Vagina (tissue), 2 donors: ENCODE data around the gene UBAP2L. TPM values are rescaled to one million over a fixed set of nuclear protein-coding genes. Genes with fewer than 3 reads are reported as not detected.
A peak's percentile ranks its signal among the peaks of the same experiment; 100 is the strongest.

ENCODE experiments used
- DNase-seq, 2 donors: peaks; one replicate each; pipeline ENCODE4 v3.0.0-alpha.2; 2017; ENCODE audit errors: extremely low spot score in 2 of 2
- H3K27ac ChIP-seq: fragments of 200-600 bp; sonication (generic); one replicate; pipeline ENCODE4 v1.5.1; 2019
- H3K27me3 ChIP-seq: fragments of 200-600 bp; sonication (generic); one replicate; pipeline ENCODE4 v1.5.1; 2019
- H3K36me3 ChIP-seq, 2 donors: fragments of 200-600 bp; sonication (generic); one replicate each; pipeline ENCODE4 v1.5.1; 2017 to 2019
- H3K4me1 ChIP-seq: fragments of 200-600 bp; sonication (generic); one replicate; pipeline ENCODE4 v1.5.1; 2019
- H3K4me3 ChIP-seq, 2 donors: fragments of 200-600 bp; sonication (generic); 1 replicate in 1 of 2; 2 replicates in 1 of 2; pipeline ENCODE4 v1.5.1; 2016 to 2019
- H3K9me3 ChIP-seq: fragments of 200-600 bp; sonication (generic); one replicate; pipeline ENCODE4 v1.5.1; 2019
- CTCF ChIP-seq, 3 experiments: fragments of 450-650 bp in 2 of 3; fragments of 200-600 bp in 1 of 3; sonication (generic) in 1 of 3; IDR thresholded peaks; one replicate each; pipeline ENCODE4 v1.5.1; 2017 to 2019; ENCODE audit warnings: antibody characterized with exemption in 3 of 3, mild to moderate bottlenecking in 2 of 3, moderate library complexity in 2 of 3
- POLR2A ChIP-seq, 2 donors: fragments of 450-650 bp; IDR thresholded peaks; one replicate each; pipeline ENCODE4 v1.6.1; 2017; ENCODE audit warnings: antibody characterized with exemption in 2 of 2, mild to moderate bottlenecking in 2 of 2, moderate library complexity in 2 of 2
- POLR2AphosphoS5 ChIP-seq, 2 donors: sonication (generic); formaldehyde crosslinking; IDR thresholded peaks; one replicate each; pipeline ENCODE4 v1.9.0; 2017; ENCODE audit warnings: antibody characterized with exemption in 2 of 2, mild to moderate bottlenecking in 2 of 2, low read depth in 1 of 2; ENCODE audit not compliant: insufficient read depth in 1 of 2
- intact Hi-C: fragments of 100-400 bp; cut with DNase I; formaldehyde crosslinking; loops from one replicate; pipeline ENCODE4 v1.15.1; 2023
- total RNA-seq: library from RNA; depleted of rRNA; stranded (reverse); fragments of >200 nt; gene quantifications from one replicate; pipeline ENCODE4 v1.2.3, GENCODE V29; 2016

UBAP2L gene
- total RNA-seq, 1 donor from 2014 or later = 75.9 TPM

GRCh38 chr1:154213274-154213673 lies 7.5 kb upstream of the UBAP2L start:
- Histone ChIP-seq H3K4me1 (peaks cover 10% of the 10 kb centered on the region), H3K36me3 (peaks cover 0 to 76% of the 10 kb centered on the region in 2 donors), H3K27ac (no peak overlapping the region), H3K27me3 (no peaks in the 10 kb centered on the region), H3K9me3 (no peaks in the 10 kb centered on the region), H3K4me3 (no peak overlapping the region)
- DNase-seq = no peak
- TF ChIP-seq CTCF (IDR thresholded peaks at IDR 0.05) (no peak), POLR2A (IDR thresholded peaks at IDR 0.05) (no peak), POLR2AphosphoS5 (IDR thresholded peaks at IDR 0.05; ENCODE audit: insufficient read depth in 1 of 2, low read depth in 1 of 2) (no peak)
- intact Hi-C loops = no loop called here

- no peak overlapping the region for H3K27ac ChIP-seq
- no peaks in the 10 kb centered on the region for H3K27me3 ChIP-seq
- peaks cover 48% of the 10 kb centered on the region for H3K4me1 ChIP-seq
- H3K9me3 ChIP-seq = no peaks in the 10 kb centered on the region
- intact Hi-C loops = no loop called here
- TF ChIP-seq CTCF (IDR thresholded peaks at IDR 0.05) = no peak
- no peak for TF ChIP-seq POLR2AphosphoS5 (IDR thresholded peaks at IDR 0.05; ENCODE audit: insufficient read depth in 1 of 2, low read depth in 1 of 2)
- TF ChIP-seq POLR2A (IDR thresholded peaks at IDR 0.05) = no peak
- peaks cover 0 to 33% of the 10 kb centered on the region in 2 donors for H3K36me3 ChIP-seq
- DNase-seq = no peak
- H3K4me3 ChIP-seq = no peak overlapping the region
These were observed 2.2 kb upstream of the UBAP2L start for GRCh38 chr1:154218545-154218944.

- Histone ChIP-seq H3K9me3 (no peaks in the 10 kb centered on the region), H3K27me3 (no peaks in the 10 kb centered on the region), H3K4me1 (peaks cover 58% of the 10 kb centered on the region), H3K27ac (peak overlapping the region; percentile 96), H3K4me3 (peak overlapping the region; percentile 67 to 73), H3K36me3 (peaks cover 0 to 25% of the 10 kb centered on the region in 2 donors)
- DNase-seq = no peak
- TF ChIP-seq POLR2A (IDR thresholded peaks at IDR 0.05) (no peak), CTCF (IDR thresholded peaks at IDR 0.05) (no peak), POLR2AphosphoS5 (IDR thresholded peaks at IDR 0.05; ENCODE audit: insufficient read depth in 1 of 2, low read depth in 1 of 2) (no peak)
- intact Hi-C loops = no loop called here
These were observed 1.2 kb upstream of the UBAP2L start for GRCh38 chr1:154219541-154219940.

GRCh38 chr1:154220970-154221277 lies 169 bp downstream of the UBAP2L start:
- DNase-seq = no peak
- H3K4me1 ChIP-seq = peaks cover 65% of the 10 kb centered on the region
- no peaks in the 10 kb centered on the region for H3K9me3 ChIP-seq
- peak overlapping the region; percentile 100 for H3K27ac ChIP-seq
- peak in 1 of 2 donors; percentile 74 for TF ChIP-seq POLR2A (IDR thresholded peaks at IDR 0.05)
- TF ChIP-seq CTCF (IDR thresholded peaks at IDR 0.05) = no peak
- TF ChIP-seq POLR2AphosphoS5 (IDR thresholded peaks at IDR 0.05; ENCODE audit: insufficient read depth in 1 of 2, low read depth in 1 of 2) = no peak
- H3K36me3 ChIP-seq = peaks cover 0 to 30% of the 10 kb centered on the region in 2 donors
- intact Hi-C loops = loop anchor here (2.0 kb wide), 1 partner anchor 38 kb away; no protein-coding TSS in a partner anchor
- H3K4me3 ChIP-seq = peak overlapping the region; percentile 67 to 95
- no peaks in the 10 kb centered on the region for H3K27me3 ChIP-seq

- Histone ChIP-seq H3K9me3 (no peaks in the 10 kb centered on the region), H3K4me1 (peaks cover 65% of the 10 kb centered on the region), H3K27ac (peak overlapping the region; percentile 100), H3K4me3 (peak overlapping the region; percentile 67 to 95), H3K27me3 (no peaks in the 10 kb centered on the region), H3K36me3 (peaks cover 0 to 31% of the 10 kb centered on the region in 2 donors)
- intact Hi-C loops = loop anchor here (2.0 kb wide), 1 partner anchor 39 kb away; no protein-coding TSS in a partner anchor
- TF ChIP-seq POLR2AphosphoS5 (IDR thresholded peaks at IDR 0.05; ENCODE audit: insufficient read depth in 1 of 2, low read depth in 1 of 2) (no peak), POLR2A (IDR thresholded peaks at IDR 0.05) (no peak), CTCF (IDR thresholded peaks at IDR 0.05) (no peak)
- peak in 1 of 2 donors; percentile 91 for DNase-seq
These were observed 685 bp downstream of the UBAP2L start for GRCh38 chr1:154221278-154222001.
